ENCODE measurements around the gene GPI.
"Not testable (repeated sequence)": the region's sequence is repeated elsewhere in the genome, so short reads cannot be mapped to it uniquely, and the experiment has no call there.

GPI gene

DNA sequence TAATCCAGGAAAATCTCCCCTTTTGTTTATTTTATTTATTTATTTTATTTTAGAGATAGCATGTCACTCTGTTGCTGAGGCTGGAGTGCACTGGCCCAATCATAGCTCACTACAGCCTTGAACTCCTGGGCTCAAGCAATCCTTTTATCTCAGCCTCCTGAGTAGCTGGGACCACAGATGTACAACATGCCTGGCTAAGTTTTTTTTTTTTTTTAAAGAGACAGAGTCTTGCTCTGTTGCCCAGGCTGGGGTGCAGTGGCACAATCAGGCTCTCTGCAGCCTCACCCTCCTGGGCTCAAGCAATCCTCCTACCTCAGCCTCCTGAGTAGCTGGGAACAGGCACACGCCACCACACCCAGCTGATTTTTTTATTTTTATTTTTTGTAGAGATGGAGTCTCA lies 32.9 kb downstream of the GPI start:
- H3K36me3 ChIP-seq (ENCODE audit: control insufficient read depth, insufficient read depth, low read length): no peaks in the 10 kb centered on the region

DNA sequence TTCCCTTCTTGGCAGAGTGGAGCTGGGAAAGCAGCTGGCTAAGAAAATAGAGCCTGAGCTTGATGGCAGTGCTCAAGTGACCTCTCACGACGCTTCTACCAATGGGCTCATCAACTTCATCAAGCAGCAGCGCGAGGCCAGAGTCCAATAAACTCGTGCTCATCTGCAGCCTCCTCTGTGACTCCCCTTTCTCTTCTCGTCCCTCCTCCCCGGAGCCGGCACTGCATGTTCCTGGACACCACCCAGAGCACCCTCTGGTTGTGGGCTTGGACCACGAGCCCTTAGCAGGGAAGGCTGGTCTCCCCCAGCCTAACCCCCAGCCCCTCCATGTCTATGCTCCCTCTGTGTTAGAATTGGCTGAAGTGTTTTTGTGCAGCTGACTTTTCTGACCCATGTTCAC lies 34.9 kb downstream of the GPI start:
- Histone ChIP-seq H3K4me1 (peaks cover 4% of the 10 kb centered on the region), H3K27ac (peak overlapping the region; percentile 16), H3K27me3 (ENCODE audit: control insufficient read depth, insufficient read depth, low read length) (no peaks in the 10 kb centered on the region), H3K79me2 (no peaks in the 10 kb centered on the region), H3K4me3 (ENCODE audit: low read depth, low read length) (no peak overlapping the region), H3K36me3 (ENCODE audit: control insufficient read depth, insufficient read depth, low read length) (no peaks in the 10 kb centered on the region), H3K9ac (no peak overlapping the region), H3K9me3 (ENCODE audit: control insufficient read depth, low read length) (no peaks in the 10 kb centered on the region), H3K4me2 (ENCODE audit: low read length) (no peak overlapping the region), H2AFZ (no peak overlapping the region)
- TF ChIP-seq, protein P1, sequence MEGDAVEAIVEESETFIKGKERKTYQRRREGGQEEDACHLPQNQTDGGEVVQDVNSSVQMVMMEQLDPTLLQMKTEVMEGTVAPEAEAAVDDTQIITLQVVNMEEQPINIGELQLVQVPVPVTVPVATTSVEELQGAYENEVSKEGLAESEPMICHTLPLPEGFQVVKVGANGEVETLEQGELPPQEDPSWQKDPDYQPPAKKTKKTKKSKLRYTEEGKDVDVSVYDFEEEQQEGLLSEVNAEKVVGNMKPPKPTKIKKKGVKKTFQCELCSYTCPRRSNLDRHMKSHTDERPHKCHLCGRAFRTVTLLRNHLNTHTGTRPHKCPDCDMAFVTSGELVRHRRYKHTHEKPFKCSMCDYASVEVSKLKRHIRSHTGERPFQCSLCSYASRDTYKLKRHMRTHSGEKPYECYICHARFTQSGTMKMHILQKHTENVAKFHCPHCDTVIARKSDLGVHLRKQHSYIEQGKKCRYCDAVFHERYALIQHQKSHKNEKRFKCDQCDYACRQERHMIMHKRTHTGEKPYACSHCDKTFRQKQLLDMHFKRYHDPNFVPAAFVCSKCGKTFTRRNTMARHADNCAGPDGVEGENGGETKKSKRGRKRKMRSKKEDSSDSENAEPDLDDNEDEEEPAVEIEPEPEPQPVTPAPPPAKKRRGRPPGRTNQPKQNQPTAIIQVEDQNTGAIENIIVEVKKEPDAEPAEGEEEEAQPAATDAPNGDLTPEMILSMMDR (IDR thresholded peaks at IDR 0.05): no peak

More for the DNA sequence above, 32.9 kb downstream of the GPI start:
- Histone ChIP-seq H3K27me3 (ENCODE audit: control insufficient read depth, insufficient read depth, low read length) (no peaks in the 10 kb centered on the region), H3K4me3 (ENCODE audit: low read depth, low read length) (no peak overlapping the region), H2AFZ (no peak overlapping the region), H3K79me2 (no peaks in the 10 kb centered on the region), H3K9ac (no peak overlapping the region), H3K4me2 (ENCODE audit: low read length) (no peak overlapping the region), H3K27ac (no peak overlapping the region), H3K9me3 (ENCODE audit: control insufficient read depth, low read length) (no peaks in the 10 kb centered on the region), H3K4me1 (peaks cover 4% of the 10 kb centered on the region)
- TF ChIP-seq, protein P1 (IDR thresholded peaks at IDR 0.05): no peak

DNA sequence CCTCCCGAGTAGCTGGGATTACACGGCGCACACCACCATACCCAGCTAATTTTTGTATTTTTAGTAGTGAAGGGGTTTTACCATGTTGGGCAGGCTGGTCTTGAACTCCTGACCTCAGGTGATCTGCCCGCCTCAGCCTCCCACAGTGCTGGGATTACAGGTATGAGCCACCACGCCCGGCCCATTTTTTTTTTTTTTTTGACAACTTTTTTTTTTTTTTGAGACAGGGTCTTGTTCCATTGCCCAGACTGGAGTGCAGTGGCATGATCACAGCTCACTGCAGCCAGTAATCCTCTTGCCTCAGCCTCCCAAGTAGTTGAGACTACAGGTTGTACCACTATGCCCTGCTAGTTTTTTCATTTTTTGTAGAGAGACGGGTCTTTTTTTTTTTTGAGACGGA lies 35.8 kb downstream of the GPI start:
- not testable (repeated sequence) for H3K27me3 ChIP-seq (ENCODE audit: control insufficient read depth, insufficient read depth, low read length); H3K4me3 ChIP-seq (ENCODE audit: low read depth, low read length); H3K4me1 ChIP-seq; H3K9ac ChIP-seq; H3K9me3 ChIP-seq (ENCODE audit: control insufficient read depth, low read length); H2AFZ ChIP-seq; H3K4me2 ChIP-seq (ENCODE audit: low read length); H3K36me3 ChIP-seq (ENCODE audit: control insufficient read depth, insufficient read depth, low read length); H3K79me2 ChIP-seq
- H3K27ac ChIP-seq: peak overlapping the region; percentile 16

DNA sequence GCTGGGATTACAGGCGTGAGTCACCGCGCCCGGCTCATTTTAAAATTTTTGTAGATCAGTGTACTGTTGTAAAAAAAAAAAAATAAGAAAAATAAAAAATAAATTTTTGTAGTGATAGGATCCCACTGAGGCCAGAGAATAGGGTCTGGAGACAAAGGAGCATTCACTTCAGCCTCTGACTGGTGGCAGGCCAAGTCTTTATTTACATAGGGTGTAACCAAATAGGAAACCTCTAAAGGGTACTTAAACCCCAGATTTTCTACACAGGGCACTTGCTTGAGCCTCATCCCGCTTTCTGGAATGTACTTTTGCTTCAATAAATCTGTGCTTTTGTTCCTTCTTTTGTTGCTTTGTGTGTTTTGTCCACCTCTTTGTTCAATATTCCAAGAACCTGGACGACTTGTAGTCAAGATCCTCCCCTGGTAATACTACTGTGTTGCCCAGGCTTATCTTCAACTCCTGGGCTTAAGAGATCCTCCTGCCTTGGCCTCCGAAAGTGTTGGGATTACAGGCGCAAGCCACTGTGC lies 37.1 kb downstream of the GPI start:
- no peak overlapping the region for H3K4me3 ChIP-seq (ENCODE audit: low read depth, low read length)
- H3K9ac ChIP-seq: no peak overlapping the region
- H3K27me3 ChIP-seq (ENCODE audit: control insufficient read depth, insufficient read depth, low read length): no peaks in the 10 kb centered on the region
- H3K4me1 ChIP-seq: peaks cover 4% of the 10 kb centered on the region
- H3K4me2 ChIP-seq (ENCODE audit: low read length): no peak overlapping the region
- H3K27ac ChIP-seq: no peak overlapping the region
- H2AFZ ChIP-seq: no peak overlapping the region
- no peaks in the 10 kb centered on the region for H3K9me3 ChIP-seq (ENCODE audit: control insufficient read depth, low read length)
- H3K79me2 ChIP-seq: no peaks in the 10 kb centered on the region
- TF ChIP-seq, protein P1 (IDR thresholded peaks at IDR 0.05): no peak
- no peaks in the 10 kb centered on the region for H3K36me3 ChIP-seq (ENCODE audit: control insufficient read depth, insufficient read depth, low read length)

DNA sequence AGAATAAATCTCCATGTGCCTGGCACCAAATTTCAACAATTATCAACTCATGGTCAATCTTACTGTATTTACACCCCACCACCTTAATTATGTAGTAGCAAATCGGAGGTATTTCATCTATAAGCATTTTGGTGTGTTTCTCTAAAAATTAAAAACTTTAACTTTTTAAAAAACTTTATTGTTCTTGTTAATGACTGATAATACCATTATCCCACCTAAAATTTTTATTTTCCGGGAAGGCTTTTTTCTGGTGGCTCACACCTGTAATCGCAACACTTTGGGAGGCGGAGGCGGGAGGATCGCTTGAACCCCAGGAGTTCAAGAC lies 38.8 kb downstream of the GPI start:
- Histone ChIP-seq H3K4me2 (ENCODE audit: low read length) (peak overlapping the region; percentile 84), H3K9me3 (ENCODE audit: control insufficient read depth, low read length) (no peaks in the 10 kb centered on the region), H3K4me3 (ENCODE audit: low read depth, low read length) (peak overlapping the region; percentile 70), H3K27me3 (ENCODE audit: control insufficient read depth, insufficient read depth, low read length) (no peaks in the 10 kb centered on the region), H3K36me3 (ENCODE audit: control insufficient read depth, insufficient read depth, low read length) (no peaks in the 10 kb centered on the region), H3K4me1 (peaks cover 4% of the 10 kb centered on the region), H3K27ac (peak overlapping the region; percentile 48), H3K9ac (no peak overlapping the region), H3K79me2 (no peaks in the 10 kb centered on the region), H2AFZ (peak overlapping the region; percentile 93)
- TF ChIP-seq, protein P1 (IDR thresholded peaks at IDR 0.05): no peak

Data from parathyroid adenoma (tissue), 2 donors.